DOHH2 (cell line): Measurements from ENCODE around the gene OR52K1.

Experiments used
- H3F3A ChIP-seq: fragments of 200-600 bp; sonication (generic), shearing (Covaris generic); 2 replicates; pipeline ENCODE4 v1.6.0; 2016; ENCODE audit warnings: antibody characterized with exemption, mild to moderate bottlenecking; ENCODE audit not compliant: control insufficient read depth, insufficient read depth
- H3K27ac ChIP-seq: fragments of 200-600 bp; sonication (generic); 2 replicates; pipeline ENCODE4 v1.5.1; 2014; ENCODE audit warnings: low read depth, mild to moderate bottlenecking, low read length, moderate library complexity
- H3K27me3 ChIP-seq: fragments of 200-600 bp; sonication (generic); 2 replicates; pipeline ENCODE4 v1.6.1; 2014; ENCODE audit warnings: mild to moderate bottlenecking, low read length, mixed read lengths; ENCODE audit not compliant: control insufficient read depth
- H3K36me3 ChIP-seq: fragments of 200-600 bp; sonication (generic); 2 replicates; pipeline ENCODE4 v1.6.1; 2014; ENCODE audit warnings: mild to moderate bottlenecking, low read length, moderate library complexity, mixed read lengths; ENCODE audit not compliant: control insufficient read depth
- H3K4me1 ChIP-seq: fragments of 200-600 bp; sonication (generic); 2 replicates; pipeline ENCODE4 v1.6.1; 2014; ENCODE audit warnings: mild to moderate bottlenecking, low read length, mixed read lengths; ENCODE audit not compliant: control insufficient read depth
- H3K4me2 ChIP-seq: fragments of 200-600 bp; sonication (generic); 2 replicates; pipeline ENCODE4 v1.6.0; 2014; ENCODE audit warnings: mild to moderate bottlenecking, low read length, moderate library complexity
- H3K4me3 ChIP-seq: fragments of 200-600 bp; sonication (generic); 2 replicates; pipeline ENCODE4 v1.5.1; 2014; ENCODE audit warnings: mild to moderate bottlenecking, low read length, mixed read lengths
- H3K79me2 ChIP-seq: fragments of 200-600 bp; sonication (generic); 2 replicates; pipeline ENCODE4 v1.6.1; 2014; ENCODE audit warnings: mild to moderate bottlenecking, low read length, mixed read lengths; ENCODE audit not compliant: control insufficient read depth
- H3K9me2 ChIP-seq: fragments of 200-600 bp; sonication (generic); replicated peaks from 2 replicates; pipeline ENCODE4 v1.6.1; 2014; ENCODE audit warnings: mild to moderate bottlenecking, low read length, mixed read lengths; ENCODE audit not compliant: control insufficient read depth
- H3K9me3 ChIP-seq: fragments of 200-600 bp; sonication (generic); 2 replicates; pipeline ENCODE4 v1.6.1; 2014; ENCODE audit warnings: antibody characterized with exemption, low read length, mixed read lengths; ENCODE audit not compliant: control insufficient read depth, insufficient read depth
- H4K20me1 ChIP-seq: fragments of 200-600 bp; sonication (generic); 2 replicates; pipeline ENCODE4 v1.6.0; 2014; ENCODE audit warnings: low read depth, mild to moderate bottlenecking, antibody characterized with exemption, low read length, moderate library complexity; ENCODE audit not compliant: control insufficient read depth, insufficient read depth
- CTCF ChIP-seq: fragments of 200-600 bp; sonication (generic); IDR thresholded peaks from one replicate; pipeline ENCODE4 v1.5.1; 2014; ENCODE audit warnings: antibody characterized with exemption, mild to moderate bottlenecking, low read depth, low read length; ENCODE audit not compliant: poor library complexity, severe bottlenecking
- EZH2phosphoT487 ChIP-seq: fragments of 200-600 bp; sonication (generic); IDR thresholded peaks from 2 replicates; pipeline ENCODE4 v1.6.1; 2017; ENCODE audit warnings: borderline replicate concordance, mild to moderate bottlenecking, antibody characterized with exemption, low read length, moderate library complexity, mixed read lengths

OR52K1 gene

GRCh38 chr11:4482445-4482844 is at the start of gene OR52K1:
TSS of gene OR52K1 (plus strand) at chr11:4482646. CDS start at chr11:4488901, 6,255 bp downstream.
- Histone ChIP-seq H3K4me3 (no peak within 1 kb of the TSS), H3K4me1 (no peaks in the 10 kb centered on the region), H4K20me1 (no peaks in the 10 kb centered on the region), H3K79me2 (no peaks in the 10 kb centered on the region), H3K9me3 (no peaks in the 10 kb centered on the region), H3K27me3 (peaks cover 5% of the 10 kb centered on the region; the same call in 1 of the 2 replicates), H3K36me3 (no peaks in the 10 kb centered on the region), H3K9me2 (no peaks in the 10 kb centered on the region), H3F3A (no peaks in the 10 kb centered on the region), H3K27ac (no peak within 1 kb of the TSS), H3K4me2 (no peak within 1 kb of the TSS)
- no peak for TF ChIP-seq CTCF

GRCh38 chr11:4433856-4434255 is 48.6 kb upstream of the OR52K1 start:
- no peak for TF ChIP-seq EZH2phosphoT487
- no peak for TF ChIP-seq CTCF
- no peaks in the 10 kb centered on the region for H4K20me1 ChIP-seq
- H3K36me3 ChIP-seq = no peaks in the 10 kb centered on the region
- H3K27ac ChIP-seq = no peak overlapping the region
- 0 out of 2 replicates have a peak, but pooled peaks cover 4% of the 10 kb centered on the region for H3K27me3 ChIP-seq
- H3F3A ChIP-seq = no peaks in the 10 kb centered on the region
- no peak overlapping the region for H3K4me3 ChIP-seq
- H3K9me3 ChIP-seq = no peaks in the 10 kb centered on the region
- H3K4me2 ChIP-seq = no peak overlapping the region
- no peaks in the 10 kb centered on the region for H3K79me2 ChIP-seq
- no peaks in the 10 kb centered on the region for H3K4me1 ChIP-seq
- no peaks in the 10 kb centered on the region for H3K9me2 ChIP-seq

GRCh38 chr11:4436411-4436810 is 46.0 kb upstream of the OR52K1 start:
- no peaks in the 10 kb centered on the region for H3F3A ChIP-seq
- H3K79me2 ChIP-seq = no peaks in the 10 kb centered on the region
- H3K4me3 ChIP-seq = no peak overlapping the region
- no peaks in the 10 kb centered on the region for H3K4me1 ChIP-seq
- no peak overlapping the region for H3K27ac ChIP-seq
- H3K27me3 ChIP-seq = 0 out of 2 replicates have a peak, but pooled peaks cover 4% of the 10 kb centered on the region
- no peak overlapping the region for H3K4me2 ChIP-seq
- H3K9me3 ChIP-seq = no peaks in the 10 kb centered on the region
- H3K9me2 ChIP-seq = no peaks in the 10 kb centered on the region
- TF ChIP-seq CTCF (no peak), EZH2phosphoT487 (no peak)
- H3K36me3 ChIP-seq = no peaks in the 10 kb centered on the region
- H4K20me1 ChIP-seq = no peaks in the 10 kb centered on the region

- H4K20me1 ChIP-seq = no peaks in the 10 kb centered on the region
- no peaks in the 10 kb centered on the region for H3K79me2 ChIP-seq
- no peak overlapping the region for H3K4me2 ChIP-seq
- H3K4me1 ChIP-seq = no peaks in the 10 kb centered on the region
- H3K27ac ChIP-seq = no peak overlapping the region
- no peaks in the 10 kb centered on the region for H3K9me2 ChIP-seq
- no peak for TF ChIP-seq CTCF
- no peak for TF ChIP-seq EZH2phosphoT487
- no peaks in the 10 kb centered on the region for H3K9me3 ChIP-seq
- H3K36me3 ChIP-seq = no peaks in the 10 kb centered on the region
- no peaks in the 10 kb centered on the region for H3F3A ChIP-seq
- no peak overlapping the region for H3K4me3 ChIP-seq
- H3K27me3 ChIP-seq = no peaks in the 10 kb centered on the region
Measured at GRCh38 chr11:4441515-4441914, 40.9 kb upstream of the OR52K1 start.
